Mammary epithelial cell (primary cell): ENCODE measurements around the gene TNIK.

Source experiments
- CTCF ChIP-seq, 2 donors: IDR thresholded peaks in 1 of 2; conservative IDR thresholded peaks in 1 of 2; 2 replicates each; pipeline ENCODE4 v1.5.1; 2011 to 2012; ENCODE audit warnings: inconsistent platforms in 2 of 2, low read length in 2 of 2, mild to moderate bottlenecking in 2 of 2, control low read depth in 1 of 2, low read depth in 1 of 2; ENCODE audit not compliant: insufficient read depth in 1 of 2; ENCODE audit errors: extremely low read depth in 1 of 2
- EZH2 ChIP-seq: IDR thresholded peaks from 2 replicates; pipeline ENCODE4 v1.6.1; 2012; ENCODE audit warnings: low read length, inconsistent platforms, borderline replicate concordance

GRCh38 chr3:171317171-171317570 lies 143.0 kb downstream of the TNIK start:
- TF ChIP-seq CTCF (conservative IDR thresholded peaks at IDR 0.05 in 1 of 2, IDR thresholded peaks at IDR 0.05 in 1 of 2; ENCODE audit: extremely low read depth in 1 of 2, insufficient read depth in 1 of 2, low read depth in 1 of 2, low read length in 2 of 2) (no peak), EZH2 (no peak)
